ENCODE data around the gene PODXL. TPM values are rescaled to one million over a fixed set of nuclear protein-coding genes. Genes with fewer than 3 reads are reported as not detected.
A peak's percentile ranks its signal among the peaks of the same experiment; 100 is the strongest.

PODXL gene
- total and polyA plus RNA-seq, 2 donors (not counting 3 experiments of a cell fraction or from before 2014, with no cell fraction given), result 86.4 to 156 TPM

GRCh38 chr7:131511774-131512535 lies 44.5 kb downstream of the PODXL start:
- Histone ChIP-seq H2AFZ (ENCODE audit: low read depth, low read length) (no peak overlapping the region), H3K27me3 (ENCODE audit: control insufficient read depth in 2 of 2, insufficient read depth in 2 of 2, low read length in 2 of 2) (no peaks in the 10 kb centered on the region), H3K9ac (replicated peaks; ENCODE audit: extremely low read depth, insufficient read depth, low read length) (peak overlapping the region; percentile 33), H3K36me3 (ENCODE audit: control insufficient read depth in 2 of 2, extremely low read depth in 1 of 2, insufficient read depth in 2 of 2, low read length in 2 of 2) (peaks cover 6 to 14% of the 10 kb centered on the region in 2 experiments), H4K20me1 (replicated peaks; ENCODE audit: control insufficient read depth, extremely low read depth, insufficient read depth, low read length) (no peaks in the 10 kb centered on the region), H3K79me2 (ENCODE audit: control insufficient read depth, insufficient read depth, low read length) (peaks cover 49% of the 10 kb centered on the region), H3K4me2 (ENCODE audit: insufficient read depth, low read length) (peak overlapping the region; percentile 26), H3K4me3 (replicated peaks in 1 of 3; ENCODE audit: insufficient read depth in 1 of 3, low read depth in 1 of 3, low read length in 3 of 3) (no peak overlapping the region), H3K9me1 (replicated peaks; ENCODE audit: control insufficient read depth, extremely low read depth, insufficient read depth, low read length) (no peaks in the 10 kb centered on the region), H3K4me1 (ENCODE audit: control insufficient read depth, extremely low read depth, insufficient read depth, low read length) (peaks cover 21% of the 10 kb centered on the region), H3K27ac (ENCODE audit: insufficient read depth, low read depth, low read length) (peak overlapping the region; percentile 67), H3K9me3 (replicated peaks; ENCODE audit: control insufficient read depth, insufficient read depth, low read length) (no peaks in the 10 kb centered on the region)
- CTCF ChIA-PET, result interaction anchor here (0.8 to 8.4 kb wide), 16 partner anchors 8 to 145 kb away, joined by 3 to 79 read pairs (median 4); no protein-coding TSS in a partner anchor
- intact Hi-C loops (cut with micrococcal nuclease) (loop anchor here (1.0 to 10.0 kb wide), 6 partner anchors 33 to 443 kb away; partner anchors contain the start of gene PODXL), dilution Hi-C loops (cut with MboI; ENCODE audit: extremely low pct_ligation_motif_present, low sequenced_read_pairs) (no loop called here)
- FAIRE-seq, result peak; percentile 94
- DNase-seq (ENCODE audit: low read depth, low spot score), result peak; percentile 73
- BruUV-seq (replicated peaks), result TSS peak; percentile 18
- POLR2A ChIA-PET, result interaction anchor here (1.1 kb wide), 1 partner anchor 143 kb away, joined by 4 read pairs; no protein-coding TSS in a partner anchor
- TF ChIP-seq MAX (IDR thresholded peaks at IDR 0.05; ENCODE audit: insufficient read depth, insufficient read length) (peak; percentile 20), FOS (IDR thresholded peaks at IDR 0.05; ENCODE audit: borderline replicate concordance, insufficient read depth, low read length) (no peak), POLR2AphosphoS5 (IDR thresholded peaks at IDR 0.05; ENCODE audit: insufficient read depth, low read depth, low read length) (no peak), MYC (IDR thresholded peaks at IDR 0.05; ENCODE audit: low read depth, low read length) (no peak)

GRCh38 chr7:131511071-131511470 lies 45.4 kb downstream of the PODXL start:
- ChIA-PET CTCF (interaction anchor here (1.0 to 8.4 kb wide), 5 partner anchors 28 to 144 kb away, joined by 3 to 79 read pairs (median 5); no protein-coding TSS in a partner anchor), POLR2A (no interaction called here)
- H3K79me2 ChIP-seq (ENCODE audit: control insufficient read depth, insufficient read depth, low read length), result peaks cover 46% of the 10 kb centered on the region
- H3K4me2 ChIP-seq (ENCODE audit: insufficient read depth, low read length), result no peak overlapping the region
- no peaks in the 10 kb centered on the region for H3K9me1 ChIP-seq (replicated peaks; ENCODE audit: control insufficient read depth, extremely low read depth, insufficient read depth, low read length)
- BruUV-seq (replicated peaks), result TSS peak; percentile 86
- DNase-seq (ENCODE audit: low read depth, low spot score), result no peak
- no peak overlapping the region for H3K4me3 ChIP-seq (replicated peaks in 1 of 3; ENCODE audit: insufficient read depth in 1 of 3, low read depth in 1 of 3, low read length in 3 of 3)
- dilution Hi-C loops (cut with MboI; ENCODE audit: extremely low pct_ligation_motif_present, low sequenced_read_pairs), result no loop called here
- no peak overlapping the region for H2AFZ ChIP-seq (ENCODE audit: low read depth, low read length)
- FAIRE-seq, result no peak
- H3K9me3 ChIP-seq (replicated peaks; ENCODE audit: control insufficient read depth, insufficient read depth, low read length), result no peaks in the 10 kb centered on the region
- peaks cover 6 to 20% of the 10 kb centered on the region in 2 experiments for H3K36me3 ChIP-seq (ENCODE audit: control insufficient read depth in 2 of 2, extremely low read depth in 1 of 2, insufficient read depth in 2 of 2, low read length in 2 of 2)
- no peaks in the 10 kb centered on the region for H4K20me1 ChIP-seq (replicated peaks; ENCODE audit: control insufficient read depth, extremely low read depth, insufficient read depth, low read length)
- peaks cover 21% of the 10 kb centered on the region for H3K4me1 ChIP-seq (ENCODE audit: control insufficient read depth, extremely low read depth, insufficient read depth, low read length)
- no peak overlapping the region for H3K27ac ChIP-seq (ENCODE audit: insufficient read depth, low read depth, low read length)
- H3K9ac ChIP-seq (replicated peaks; ENCODE audit: extremely low read depth, insufficient read depth, low read length), result no peak overlapping the region
- TF ChIP-seq CTCF (IDR thresholded peaks at IDR 0.05; ENCODE audit: extremely low read depth in 1 of 2, insufficient read depth in 1 of 2, low read depth in 1 of 2, low read length in 2 of 2) (no peak), EZH2 (IDR thresholded peaks at IDR 0.05; ENCODE audit: borderline replicate concordance, low read depth, low read length, severe bottlenecking) (no peak), POLR2AphosphoS5 (IDR thresholded peaks at IDR 0.05; ENCODE audit: insufficient read depth, low read depth, low read length) (no peak), GATA2 (IDR thresholded peaks at IDR 0.05; ENCODE audit: insufficient read depth, insufficient read length, low read depth, low read length) (no peak), MAX (IDR thresholded peaks at IDR 0.05; ENCODE audit: insufficient read depth, insufficient read length) (no peak), FOS (IDR thresholded peaks at IDR 0.05; ENCODE audit: borderline replicate concordance, insufficient read depth, low read length) (no peak), POLR2A (IDR thresholded peaks at IDR 0.05; ENCODE audit: low read depth, low read length) (no peak), JUN (IDR thresholded peaks at IDR 0.05; ENCODE audit: borderline replicate concordance, insufficient read depth, insufficient read length, low read depth) (no peak), MYC (IDR thresholded peaks at IDR 0.05; ENCODE audit: low read depth, low read length) (no peak)
- intact Hi-C loops (cut with micrococcal nuclease), result loop anchor here (5.0 to 10.0 kb wide), 2 partner anchors 114 to 404 kb away; no protein-coding TSS in a partner anchor
- no peaks in the 10 kb centered on the region for H3K27me3 ChIP-seq (ENCODE audit: control insufficient read depth in 2 of 2, insufficient read depth in 2 of 2, low read length in 2 of 2)

All from endothelial cell of umbilical vein (primary cell).